Karpas-422 (cell line): ENCODE data around the gene ARL6IP5. TPM values are rescaled to one million over a fixed set of nuclear protein-coding genes. Genes with fewer than 3 reads are reported as not detected.

Experiments used
- DNase-seq: peaks from one replicate; pipeline ENCODE4 v3.0.0-alpha.2; 2015
- H2AFZ ChIP-seq: fragments of 200-600 bp; sonication (generic); 2 replicates; pipeline ENCODE4 v1.6.1; 2014; ENCODE audit warnings: antibody characterized with exemption, low read length, mixed read lengths
- H3K27ac ChIP-seq: fragments of 200-600 bp; sonication (generic); 2 replicates; pipeline ENCODE4 v1.5.1; 2014; ENCODE audit warnings: mild to moderate bottlenecking, low read length, moderate library complexity
- H3K27me3 ChIP-seq: fragments of 200-600 bp; sonication (generic); 2 replicates; pipeline ENCODE4 v1.6.1; 2014; ENCODE audit warnings: low read length, mixed read lengths
- H3K36me3 ChIP-seq: fragments of 200-600 bp; sonication (generic); 2 replicates; pipeline ENCODE4 v1.6.1; 2014; ENCODE audit warnings: low read length, mixed read lengths; ENCODE audit not compliant: insufficient read depth
- H3K4me1 ChIP-seq: fragments of 200-600 bp; sonication (generic); 2 replicates; pipeline ENCODE4 v1.6.1; 2014; ENCODE audit warnings: mild to moderate bottlenecking, low read length, mixed read lengths
- H3K4me2 ChIP-seq: fragments of 200-600 bp; sonication (generic); 2 replicates; pipeline ENCODE4 v1.6.1; 2014; ENCODE audit warnings: low read length, low read depth, mild to moderate bottlenecking; ENCODE audit not compliant: poor library complexity, severe bottlenecking
- H3K4me3 ChIP-seq: fragments of 200-600 bp; sonication (generic); 2 replicates; pipeline ENCODE4 v1.5.1; 2014; ENCODE audit warnings: mild to moderate bottlenecking, antibody characterized with exemption, low read length, mixed read lengths
- H3K79me2 ChIP-seq: fragments of 200-600 bp; sonication (generic); 2 replicates; pipeline ENCODE4 v1.6.1; 2014; ENCODE audit warnings: mild to moderate bottlenecking, low read length, mixed read lengths
- H3K9ac ChIP-seq: fragments of 200-600 bp; sonication (generic); 2 replicates; pipeline ENCODE4 v1.6.0; 2014; ENCODE audit warnings: low read length
- H3K9me2 ChIP-seq: fragments of 200-600 bp; sonication (generic), shearing (Covaris generic); replicated peaks from 2 replicates; pipeline ENCODE4 v1.6.0; 2014; ENCODE audit warnings: mild to moderate bottlenecking, low read length, moderate library complexity; ENCODE audit not compliant: insufficient read depth
- H3K9me3 ChIP-seq: fragments of 300-700, 200-600 bp; sonication (generic); 2 replicates; pipeline ENCODE4 v1.6.1; 2014; ENCODE audit warnings: low read length, mixed read lengths
- H4K20me1 ChIP-seq: fragments of 200-600 bp; sonication (generic); 2 replicates; pipeline ENCODE4 v1.6.1; 2014; ENCODE audit warnings: mild to moderate bottlenecking, antibody characterized with exemption, low read length, low read depth; ENCODE audit not compliant: insufficient read depth
- total RNA-seq: library from RNA; depleted of rRNA; stranded (reverse); fragments of >200 nt; shearing (Covaris generic); gene quantifications from 2 replicates; pipeline ENCODE4 v1.2.3, GENCODE V29; 2014; ENCODE audit warnings: low replicate concordance

Gene ARL6IP5
- total RNA-seq, 1 experiment from 2014 or later, result 40.7 TPM

DNA sequence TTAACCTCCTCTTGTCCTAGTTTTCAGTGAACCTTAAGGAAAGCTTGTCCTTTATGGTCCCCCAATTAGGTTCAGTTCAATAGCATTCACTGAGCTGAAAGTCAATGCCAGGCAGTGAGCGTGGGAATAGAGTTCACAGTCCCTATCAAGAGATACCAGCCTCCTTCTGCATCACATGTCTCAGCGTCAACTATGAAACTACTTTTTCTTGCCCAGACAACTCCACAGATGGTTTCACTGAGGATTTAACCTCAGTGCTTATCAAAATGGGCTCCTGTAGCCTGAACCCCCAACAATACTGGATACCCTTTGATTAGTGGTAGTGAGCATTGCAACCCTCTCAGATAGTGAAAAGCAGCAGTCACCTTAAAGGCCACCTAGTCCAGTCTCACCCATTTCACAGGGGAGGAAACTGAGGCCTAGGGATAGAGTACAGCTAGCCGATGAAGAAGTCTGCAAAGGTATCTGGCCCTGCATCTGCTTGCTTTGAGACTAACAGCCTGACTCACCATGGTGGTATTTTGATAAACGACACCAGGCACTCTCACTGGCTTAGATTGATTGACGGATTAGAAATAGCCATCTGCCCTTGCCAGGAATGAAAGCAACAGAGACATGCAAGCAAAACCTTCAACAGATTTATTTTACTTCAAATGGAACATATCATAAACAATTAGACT, 3.0 kb upstream of the ARL6IP5 start:
- peaks cover 43% of the 10 kb centered on the region for H3K79me2 ChIP-seq
- peak overlapping the region; percentile 80 for H3K4me2 ChIP-seq
- no peaks in the 10 kb centered on the region for H3K9me2 ChIP-seq
- H3K9ac ChIP-seq, result no peak overlapping the region
- H4K20me1 ChIP-seq, result peaks cover 3% of the 10 kb centered on the region; the same call in 1 of the 2 replicates
- peak overlapping the region; percentile 81 for H3K27ac ChIP-seq
- H3K27me3 ChIP-seq, result no peaks in the 10 kb centered on the region
- peaks cover 11% of the 10 kb centered on the region; the same call in 1 of the 2 replicates for H3K36me3 ChIP-seq
- H3K9me3 ChIP-seq, result no peaks in the 10 kb centered on the region
- H3K4me1 ChIP-seq, result peaks cover 73% of the 10 kb centered on the region
- H2AFZ ChIP-seq, result peak overlapping the region; percentile 60; the same call in 1 of the 2 replicates
- DNase-seq, result no peak
- H3K4me3 ChIP-seq, result no peak overlapping the region

DNA sequence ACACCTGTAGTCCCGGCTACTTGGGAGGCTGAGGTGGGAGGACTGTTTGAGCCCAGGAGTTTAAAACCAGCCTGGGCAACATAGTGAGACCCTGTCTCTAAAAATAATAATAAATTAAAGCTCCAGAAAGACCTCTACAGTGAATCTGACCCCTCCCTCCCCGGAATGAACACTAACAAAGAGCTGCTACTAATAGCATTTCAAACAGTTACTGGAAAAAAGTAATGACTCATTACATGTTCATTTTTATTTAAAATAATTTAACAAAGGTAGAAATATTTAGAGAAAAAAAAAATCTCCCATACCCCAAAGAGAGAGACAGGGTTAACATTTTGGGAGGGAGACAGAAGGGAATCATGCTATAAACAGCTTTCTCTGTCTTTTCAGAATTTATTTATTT, 2.4 kb upstream of the ARL6IP5 start:
- peak overlapping the region; percentile 80 for H3K4me2 ChIP-seq
- H3K4me3 ChIP-seq, result peak overlapping the region; percentile 30; the same call in 1 of the 2 replicates
- no peak for DNase-seq
- peak overlapping the region; percentile 60; the same call in 1 of the 2 replicates for H2AFZ ChIP-seq
- peaks cover 3% of the 10 kb centered on the region; the same call in 1 of the 2 replicates for H4K20me1 ChIP-seq
- peaks cover 36% of the 10 kb centered on the region for H3K79me2 ChIP-seq
- no peaks in the 10 kb centered on the region for H3K9me2 ChIP-seq
- peak overlapping the region; percentile 81 for H3K27ac ChIP-seq
- H3K9ac ChIP-seq, result peak overlapping the region; percentile 47; the same call in 1 of the 2 replicates
- H3K9me3 ChIP-seq, result no peaks in the 10 kb centered on the region
- peaks cover 75% of the 10 kb centered on the region for H3K4me1 ChIP-seq
- peaks cover 8% of the 10 kb centered on the region; the same call in 1 of the 2 replicates for H3K36me3 ChIP-seq
- no peaks in the 10 kb centered on the region for H3K27me3 ChIP-seq

DNA sequence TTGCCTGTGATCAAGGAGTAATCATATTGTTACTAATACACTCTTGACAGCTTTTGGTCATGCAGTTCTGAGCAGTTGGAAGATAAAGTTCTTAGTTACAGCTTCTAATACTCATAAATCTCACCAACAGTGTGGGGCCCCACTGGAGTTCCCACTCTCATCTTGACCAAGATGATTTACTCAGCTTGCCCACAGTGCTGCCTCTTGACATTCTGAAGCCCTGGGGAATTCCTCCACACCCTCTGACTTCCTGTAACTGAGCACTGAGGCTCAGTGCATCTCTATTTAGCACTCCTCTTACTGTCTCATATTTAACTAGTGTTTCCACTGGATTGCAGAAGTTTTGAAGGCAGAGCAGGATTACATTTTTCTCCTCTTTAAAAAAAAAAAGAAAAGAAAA, 1.9 kb upstream of the ARL6IP5 start:
- Histone ChIP-seq H3K36me3 (peaks cover 3% of the 10 kb centered on the region; the same call in 1 of the 2 replicates), H3K9me3 (no peaks in the 10 kb centered on the region), H3K4me1 (peaks cover 73% of the 10 kb centered on the region), H3K27me3 (no peaks in the 10 kb centered on the region), H2AFZ (peak overlapping the region; percentile 35; the same call in 1 of the 2 replicates), H3K4me2 (peak overlapping the region; percentile 80), H3K79me2 (peaks cover 32% of the 10 kb centered on the region), H4K20me1 (peaks cover 3% of the 10 kb centered on the region; the same call in 1 of the 2 replicates), H3K9me2 (no peaks in the 10 kb centered on the region), H3K9ac (peak overlapping the region; percentile 47), H3K27ac (peak overlapping the region; percentile 81), H3K4me3 (peak overlapping the region; percentile 30)
- DNase-seq, result peak; percentile 87

DNA sequence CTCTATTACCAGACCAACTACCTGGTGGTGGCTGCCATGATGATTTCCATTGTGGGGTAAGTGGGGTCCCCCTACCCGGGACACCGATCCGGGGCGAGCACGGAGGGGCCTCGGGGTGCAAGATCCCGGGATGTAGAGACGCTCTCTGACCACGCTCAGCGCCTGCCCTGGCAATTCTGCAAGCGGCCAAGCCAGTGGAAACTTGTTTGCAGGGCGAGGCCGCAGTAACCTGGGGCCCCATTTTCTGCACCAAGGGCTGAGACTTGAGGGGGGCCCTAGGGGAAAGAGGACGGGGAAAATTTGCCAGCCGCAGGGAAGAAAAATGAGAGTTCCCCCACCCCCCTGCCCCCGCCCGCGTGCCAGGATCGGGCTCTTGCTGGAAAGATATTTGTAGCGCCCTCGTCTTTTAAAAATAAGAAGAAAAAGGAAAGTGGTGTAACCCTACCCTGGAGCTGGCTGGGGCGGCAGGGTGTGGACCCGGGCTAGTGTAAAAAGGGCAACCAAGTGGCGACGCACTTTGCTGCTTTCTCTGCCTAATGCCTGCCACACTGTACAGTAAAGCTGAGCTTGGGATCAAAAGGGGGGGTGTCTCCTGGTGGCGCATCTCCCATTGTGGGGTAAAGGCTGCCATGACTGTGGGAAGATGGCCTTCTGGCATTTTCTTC, 563 bp downstream of the ARL6IP5 start:
- Histone ChIP-seq H3K4me2 (peak overlapping the region; percentile 80), H3K9me2 (no peaks in the 10 kb centered on the region), H3K27ac (0 out of 2 replicates have a peak overlapping the region, but pooled peaks have one; percentile 7), H3K9me3 (no peaks in the 10 kb centered on the region), H3K27me3 (no peaks in the 10 kb centered on the region), H3K4me1 (peaks cover 81% of the 10 kb centered on the region), H4K20me1 (no peaks in the 10 kb centered on the region), H3K36me3 (no peaks in the 10 kb centered on the region), H3K9ac (peak overlapping the region; percentile 76), H3K4me3 (peak overlapping the region; percentile 81), H2AFZ (peak overlapping the region; percentile 90), H3K79me2 (peaks cover 23% of the 10 kb centered on the region)
- peak; percentile 47 for DNase-seq

DNA sequence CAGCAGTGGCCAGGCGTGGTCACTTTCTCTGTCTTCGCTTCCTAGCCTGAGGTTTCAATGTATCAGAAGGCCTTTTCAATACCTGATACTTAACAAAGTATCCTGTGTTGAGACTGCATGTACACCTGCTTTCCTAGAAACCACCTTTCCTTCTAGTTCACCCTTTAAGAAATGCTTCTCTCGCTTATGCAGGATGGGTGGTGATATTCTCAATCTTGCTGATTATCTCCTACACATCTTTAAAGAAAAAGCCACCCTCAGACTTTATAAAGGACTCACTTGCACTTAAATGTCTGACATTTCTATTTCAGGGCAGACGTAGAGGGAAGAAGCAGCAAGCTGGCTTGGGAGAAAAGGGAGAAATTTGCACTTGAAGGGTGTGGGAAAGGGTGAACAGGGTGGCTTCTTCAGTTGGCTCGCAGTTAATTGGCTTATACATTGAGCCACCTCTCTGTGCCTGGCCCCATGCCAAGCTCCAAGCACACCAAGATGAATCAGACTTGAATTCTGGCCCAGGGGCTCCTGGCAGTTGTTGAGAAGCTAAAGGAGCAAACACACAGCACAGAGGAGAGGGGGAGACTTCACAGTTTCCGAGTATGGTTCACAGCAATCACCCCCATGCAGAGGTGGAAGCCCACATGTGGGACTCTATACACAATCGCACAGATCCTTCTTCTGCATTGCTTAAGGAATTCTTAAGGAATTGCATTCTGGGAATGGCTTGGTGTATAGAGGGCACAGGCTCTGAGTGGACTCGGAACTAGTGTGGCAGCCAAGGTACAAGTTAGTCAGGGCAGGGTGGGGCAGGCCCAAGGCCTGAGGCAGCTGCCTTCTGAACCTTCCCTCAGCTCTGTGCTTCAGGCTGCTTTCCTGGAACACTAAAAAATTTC, 1.3 kb downstream of the ARL6IP5 start:
- H3K27ac ChIP-seq, result no peak overlapping the region
- DNase-seq, result peak; percentile 64
- no peak overlapping the region for H2AFZ ChIP-seq
- H3K9ac ChIP-seq, result peak overlapping the region; percentile 76
- H3K4me1 ChIP-seq, result peaks cover 74% of the 10 kb centered on the region
- peak overlapping the region; percentile 80 for H3K4me2 ChIP-seq
- H3K27me3 ChIP-seq, result no peaks in the 10 kb centered on the region
- H3K36me3 ChIP-seq, result no peaks in the 10 kb centered on the region
- no peaks in the 10 kb centered on the region for H3K9me2 ChIP-seq
- H4K20me1 ChIP-seq, result no peaks in the 10 kb centered on the region
- peaks cover 25% of the 10 kb centered on the region for H3K79me2 ChIP-seq
- H3K9me3 ChIP-seq, result no peaks in the 10 kb centered on the region
- peak overlapping the region; percentile 81 for H3K4me3 ChIP-seq

DNA sequence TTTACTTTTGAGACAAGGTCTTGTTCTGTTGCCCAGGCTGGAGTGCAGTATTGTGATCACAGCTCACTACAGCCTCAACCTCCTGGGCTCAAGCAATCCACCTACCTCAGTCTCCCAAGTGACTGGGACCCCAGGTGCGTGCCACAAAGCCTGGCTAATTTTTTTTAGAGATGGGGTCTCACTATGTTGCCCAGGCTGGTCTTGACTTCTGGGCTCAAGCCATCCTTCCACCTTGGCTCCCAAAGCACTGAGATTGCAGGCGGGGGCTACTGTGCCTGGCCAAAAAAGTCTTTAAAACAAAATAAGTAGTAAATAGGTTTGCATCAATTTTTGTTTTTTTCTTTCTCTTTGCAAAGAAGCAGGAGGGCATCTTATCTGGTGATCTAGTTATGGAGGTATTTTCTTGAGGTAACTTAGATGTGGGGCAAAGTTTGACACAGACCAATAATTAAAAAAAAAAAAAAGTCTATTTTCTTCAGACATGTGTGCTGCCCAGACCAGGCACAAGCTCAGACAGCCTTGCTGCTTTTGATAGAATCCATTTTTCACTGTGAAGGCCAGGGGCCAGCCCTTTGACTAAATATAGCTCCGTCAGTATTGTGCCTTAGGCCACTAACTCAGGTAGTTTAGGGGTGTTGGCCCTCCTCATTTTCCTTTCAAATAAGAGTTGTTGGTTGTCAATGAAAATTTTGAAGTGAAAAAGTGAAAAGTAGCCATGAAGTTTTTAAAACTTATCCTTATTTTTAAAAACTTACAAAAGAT, 2.5 kb downstream of the ARL6IP5 start:
- H3K4me2 ChIP-seq, result peak overlapping the region; percentile 21
- H4K20me1 ChIP-seq, result no peaks in the 10 kb centered on the region
- H3K4me1 ChIP-seq, result peaks cover 74% of the 10 kb centered on the region
- H3K4me3 ChIP-seq, result no peak overlapping the region
- no peak overlapping the region for H2AFZ ChIP-seq
- H3K9me3 ChIP-seq, result no peaks in the 10 kb centered on the region
- no peaks in the 10 kb centered on the region for H3K9me2 ChIP-seq
- H3K36me3 ChIP-seq, result no peaks in the 10 kb centered on the region
- H3K27me3 ChIP-seq, result no peaks in the 10 kb centered on the region
- no peak overlapping the region for H3K27ac ChIP-seq
- peaks cover 25% of the 10 kb centered on the region for H3K79me2 ChIP-seq
- DNase-seq, result no peak
- no peak overlapping the region for H3K9ac ChIP-seq

DNA sequence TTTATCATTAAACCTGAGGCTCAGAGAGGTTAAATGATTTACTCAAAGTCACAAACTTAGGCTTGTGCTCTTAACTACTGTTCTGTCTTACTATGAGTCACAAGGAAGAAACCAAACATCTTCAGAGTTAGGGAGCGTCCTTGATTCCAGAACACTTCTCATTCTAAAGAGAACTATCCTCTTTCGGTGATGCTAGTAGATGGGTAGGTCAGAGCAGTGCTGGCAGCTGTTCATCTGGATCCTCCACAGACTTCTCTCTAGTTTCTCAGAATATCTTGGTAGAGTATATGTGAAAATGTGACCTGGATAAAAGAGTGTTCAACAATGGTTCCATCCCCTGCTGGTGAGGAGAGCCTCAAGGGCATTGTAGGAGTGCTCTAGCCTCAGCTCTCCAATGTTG, 3.3 kb downstream of the ARL6IP5 start:
- Histone ChIP-seq H3K9ac (no peak overlapping the region), H3K36me3 (no peaks in the 10 kb centered on the region), H3K27me3 (no peaks in the 10 kb centered on the region), H3K27ac (no peak overlapping the region), H3K4me1 (peaks cover 73% of the 10 kb centered on the region), H3K9me3 (no peaks in the 10 kb centered on the region), H2AFZ (no peak overlapping the region), H3K4me2 (no peak overlapping the region), H3K79me2 (peaks cover 29% of the 10 kb centered on the region), H4K20me1 (no peaks in the 10 kb centered on the region), H3K9me2 (no peaks in the 10 kb centered on the region), H3K4me3 (no peak overlapping the region)
- DNase-seq, result no peak
